ENCODE measurements around the gene STK32B.

DNA sequence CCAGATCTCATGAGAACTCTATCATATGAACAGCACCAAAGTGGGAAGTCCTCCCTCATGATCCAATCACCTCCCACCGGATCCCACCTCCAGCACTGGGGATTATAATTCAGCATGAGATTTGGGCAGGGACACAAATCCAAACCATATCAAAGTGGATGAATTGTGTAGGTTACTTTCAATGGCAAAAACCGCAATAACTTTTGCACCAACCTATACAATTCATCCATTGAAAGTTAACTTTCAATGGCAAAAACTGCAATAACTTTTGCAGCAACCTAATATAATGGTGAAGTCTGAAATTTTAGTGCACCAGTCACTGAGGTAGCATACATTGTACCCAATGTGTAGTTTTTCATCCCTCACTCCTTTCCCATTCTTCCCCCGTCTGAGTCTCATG, 16.6 kb downstream of the STK32B start:
- TF ChIP-seq, protein P1, sequence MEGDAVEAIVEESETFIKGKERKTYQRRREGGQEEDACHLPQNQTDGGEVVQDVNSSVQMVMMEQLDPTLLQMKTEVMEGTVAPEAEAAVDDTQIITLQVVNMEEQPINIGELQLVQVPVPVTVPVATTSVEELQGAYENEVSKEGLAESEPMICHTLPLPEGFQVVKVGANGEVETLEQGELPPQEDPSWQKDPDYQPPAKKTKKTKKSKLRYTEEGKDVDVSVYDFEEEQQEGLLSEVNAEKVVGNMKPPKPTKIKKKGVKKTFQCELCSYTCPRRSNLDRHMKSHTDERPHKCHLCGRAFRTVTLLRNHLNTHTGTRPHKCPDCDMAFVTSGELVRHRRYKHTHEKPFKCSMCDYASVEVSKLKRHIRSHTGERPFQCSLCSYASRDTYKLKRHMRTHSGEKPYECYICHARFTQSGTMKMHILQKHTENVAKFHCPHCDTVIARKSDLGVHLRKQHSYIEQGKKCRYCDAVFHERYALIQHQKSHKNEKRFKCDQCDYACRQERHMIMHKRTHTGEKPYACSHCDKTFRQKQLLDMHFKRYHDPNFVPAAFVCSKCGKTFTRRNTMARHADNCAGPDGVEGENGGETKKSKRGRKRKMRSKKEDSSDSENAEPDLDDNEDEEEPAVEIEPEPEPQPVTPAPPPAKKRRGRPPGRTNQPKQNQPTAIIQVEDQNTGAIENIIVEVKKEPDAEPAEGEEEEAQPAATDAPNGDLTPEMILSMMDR (IDR thresholded peaks at IDR 0.05) = no peak
- TF ChIP-seq POLR2A (IDR thresholded peaks at IDR 0.05) = no peak
